OCI-M1 (cell line): ENCODE measurements around the gene RAB21.
A peak's percentile ranks its signal among the peaks of the same experiment; 100 is the strongest.

Experiments used
- DNase-seq: peaks from one replicate; lab custom pipeline; 2025; lab: John Stamatoyannopoulos, UW

The RAB21 gene, protein sequence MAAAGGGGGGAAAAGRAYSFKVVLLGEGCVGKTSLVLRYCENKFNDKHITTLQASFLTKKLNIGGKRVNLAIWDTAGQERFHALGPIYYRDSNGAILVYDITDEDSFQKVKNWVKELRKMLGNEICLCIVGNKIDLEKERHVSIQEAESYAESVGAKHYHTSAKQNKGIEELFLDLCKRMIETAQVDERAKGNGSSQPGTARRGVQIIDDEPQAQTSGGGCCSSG

DNA sequence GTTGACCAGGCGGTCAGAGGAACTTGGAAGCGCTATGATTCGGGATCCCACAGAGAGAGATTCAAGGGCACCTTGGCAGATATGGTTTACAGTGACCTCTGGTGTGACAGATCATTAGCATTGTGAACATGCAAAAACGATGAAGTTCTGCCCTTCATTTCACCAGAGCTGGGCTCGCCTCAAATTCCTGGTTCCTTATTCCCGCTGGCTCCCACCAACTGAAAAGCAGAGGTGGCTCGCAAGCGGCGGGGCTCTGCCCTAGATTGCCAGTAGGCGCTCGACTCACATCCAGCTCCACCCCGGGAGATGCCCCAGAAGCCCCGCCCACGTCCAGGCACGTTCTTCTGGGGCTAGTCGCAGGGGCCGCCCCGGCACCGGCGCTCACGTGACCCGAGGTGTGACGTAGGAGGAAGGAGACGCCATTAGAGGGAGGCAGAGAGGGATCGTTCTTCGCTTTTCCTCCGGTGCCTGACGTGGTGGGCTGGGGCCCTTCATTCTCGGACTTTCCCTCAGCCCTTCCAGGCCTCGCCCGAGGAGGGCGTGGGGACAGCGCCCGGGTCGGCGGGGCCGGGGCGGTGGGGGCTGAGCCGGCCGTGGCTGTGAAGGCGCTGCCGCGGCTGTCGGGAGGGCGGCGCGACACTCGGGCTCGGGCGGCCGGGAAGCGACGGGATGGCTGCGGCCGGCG lies at the start of gene RAB21:
TSS of gene RAB21 (plus strand) at position 403 of the 685 bp plus-strand sequence. CDS start at position 670, 267 bp downstream.
- DNase-seq, result peak; percentile 98

DNA sequence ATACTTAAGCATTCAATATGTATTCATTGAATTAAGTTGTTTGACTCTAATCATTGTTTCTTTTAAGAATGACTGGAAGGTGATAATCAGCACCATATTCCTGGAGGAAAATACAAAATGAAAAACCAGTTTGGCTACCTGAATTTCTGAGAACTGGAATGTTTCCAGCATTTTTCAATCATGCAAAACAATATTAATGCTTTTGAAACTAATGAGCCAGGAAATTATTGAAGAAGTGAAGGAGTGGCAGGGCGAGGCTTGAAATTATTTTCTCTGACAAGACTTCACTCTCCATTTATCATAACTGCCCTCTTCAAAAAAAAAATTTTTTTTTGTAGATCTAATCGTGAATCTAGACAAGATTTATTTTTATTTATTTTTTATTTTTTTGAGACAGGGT lies 49.7 kb upstream of the RAB21 start:
- DNase-seq, result no peak

DNA sequence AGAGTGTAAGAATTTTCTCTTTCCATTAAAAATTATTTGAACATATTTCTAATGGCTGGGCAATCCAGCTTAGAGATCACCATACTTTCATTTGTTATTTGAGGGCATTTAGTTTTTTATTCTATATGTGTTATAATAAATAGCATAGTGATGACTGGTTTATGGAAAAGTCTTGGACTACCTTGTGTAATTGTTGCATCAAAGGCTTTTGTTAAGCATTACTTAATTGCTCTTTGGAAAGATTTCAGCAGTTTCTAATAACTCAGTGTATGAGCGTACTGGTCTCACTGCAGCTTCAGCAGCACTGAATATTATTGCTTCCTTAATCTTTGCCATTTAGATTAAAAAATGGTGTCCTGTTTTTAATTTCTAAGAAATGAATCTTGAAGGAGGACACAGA lies 46.0 kb upstream of the RAB21 start:
- DNase-seq, result no peak

DNA sequence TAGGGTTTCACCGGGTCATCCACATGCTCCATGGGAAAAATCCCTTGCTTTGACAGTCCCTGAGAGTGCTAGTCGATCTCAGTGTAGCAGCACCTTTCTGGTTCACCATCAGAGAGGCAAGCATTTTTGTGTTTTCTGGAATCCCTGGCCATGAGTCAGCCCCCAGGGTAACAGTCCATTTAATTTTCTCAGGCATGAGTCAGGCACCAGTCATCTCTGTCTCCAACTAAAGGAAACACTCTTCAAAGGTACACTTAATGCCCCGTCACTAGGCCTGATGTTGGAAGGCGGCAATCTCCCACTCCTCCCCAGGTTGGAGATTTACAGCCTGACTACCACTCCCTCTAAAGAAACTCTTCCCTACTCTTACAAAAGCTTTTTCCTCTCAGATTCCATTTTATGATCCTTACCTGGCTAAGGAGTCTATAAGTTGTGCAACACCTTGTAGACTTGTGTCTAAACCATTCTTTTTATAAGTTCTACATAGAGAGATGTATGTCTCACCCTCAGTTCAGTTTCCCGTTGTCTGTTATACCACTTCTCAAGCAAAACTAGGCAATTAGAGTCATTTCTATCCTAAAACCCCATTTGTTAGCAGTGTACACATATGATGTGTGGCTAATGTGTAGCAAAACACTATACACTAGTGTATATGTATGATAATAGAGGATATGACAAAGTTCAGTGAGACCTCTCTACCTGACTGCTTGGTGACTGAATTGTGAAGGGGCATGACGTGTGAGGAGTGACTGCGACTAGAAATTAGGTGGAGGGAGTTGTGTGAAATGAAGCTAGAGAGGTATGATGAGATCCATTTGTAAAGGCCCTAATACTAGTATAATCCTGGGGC lies 44.2 kb upstream of the RAB21 start:
- no peak for DNase-seq

DNA sequence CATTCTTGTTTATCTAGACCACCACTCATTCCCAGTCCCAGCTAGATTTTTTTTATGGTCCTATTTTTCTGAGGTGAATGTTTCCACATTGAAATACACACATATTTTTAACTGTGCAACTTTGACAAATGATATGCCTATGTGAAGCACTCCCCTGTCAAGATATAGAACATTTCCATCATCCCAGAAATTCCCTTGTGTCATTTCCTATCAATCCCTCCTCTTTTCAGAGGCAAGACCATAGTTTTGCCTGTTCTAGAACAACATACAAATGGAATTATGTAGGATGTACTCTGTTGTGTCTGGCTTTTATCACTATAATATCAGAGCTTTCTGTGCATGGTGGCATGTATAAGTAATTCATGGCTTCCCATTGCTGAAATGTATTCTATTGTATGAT lies 36.1 kb upstream of the RAB21 start:
- DNase-seq, result no peak

DNA sequence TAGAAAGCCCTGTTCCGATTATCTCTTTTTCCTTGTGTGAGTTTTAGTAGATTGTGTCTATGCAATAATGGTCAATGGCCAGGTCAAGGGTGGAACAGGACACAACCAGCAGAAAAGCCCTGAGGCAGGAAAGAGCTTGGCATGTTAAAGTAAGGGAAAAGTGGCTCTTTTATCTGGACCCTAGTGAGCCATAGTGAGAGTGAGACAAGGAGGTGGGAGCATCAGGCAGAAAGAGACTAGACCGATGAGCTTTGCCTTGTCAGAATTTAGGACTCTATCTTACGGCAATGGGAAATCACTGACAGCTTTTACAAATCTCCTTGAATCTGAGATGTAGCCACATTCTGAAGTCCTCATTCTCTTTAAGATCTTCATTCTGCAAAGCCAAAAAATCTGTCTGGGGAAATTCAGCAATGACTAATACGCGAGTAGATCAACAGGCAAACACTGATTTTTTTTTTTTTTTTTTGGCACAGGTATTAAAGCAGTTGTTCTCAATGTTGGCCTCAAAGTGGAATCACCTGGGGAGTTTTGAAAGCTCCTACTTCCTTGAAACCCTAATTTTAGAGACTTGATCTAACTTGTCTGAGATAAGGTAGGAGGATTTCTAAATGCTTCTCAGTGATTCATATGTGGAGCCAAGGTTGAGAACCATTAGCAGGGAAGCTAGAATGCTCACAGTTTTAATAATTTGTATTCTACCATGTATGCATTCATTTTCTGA lies 34.9 kb upstream of the RAB21 start:
- no peak for DNase-seq

DNA sequence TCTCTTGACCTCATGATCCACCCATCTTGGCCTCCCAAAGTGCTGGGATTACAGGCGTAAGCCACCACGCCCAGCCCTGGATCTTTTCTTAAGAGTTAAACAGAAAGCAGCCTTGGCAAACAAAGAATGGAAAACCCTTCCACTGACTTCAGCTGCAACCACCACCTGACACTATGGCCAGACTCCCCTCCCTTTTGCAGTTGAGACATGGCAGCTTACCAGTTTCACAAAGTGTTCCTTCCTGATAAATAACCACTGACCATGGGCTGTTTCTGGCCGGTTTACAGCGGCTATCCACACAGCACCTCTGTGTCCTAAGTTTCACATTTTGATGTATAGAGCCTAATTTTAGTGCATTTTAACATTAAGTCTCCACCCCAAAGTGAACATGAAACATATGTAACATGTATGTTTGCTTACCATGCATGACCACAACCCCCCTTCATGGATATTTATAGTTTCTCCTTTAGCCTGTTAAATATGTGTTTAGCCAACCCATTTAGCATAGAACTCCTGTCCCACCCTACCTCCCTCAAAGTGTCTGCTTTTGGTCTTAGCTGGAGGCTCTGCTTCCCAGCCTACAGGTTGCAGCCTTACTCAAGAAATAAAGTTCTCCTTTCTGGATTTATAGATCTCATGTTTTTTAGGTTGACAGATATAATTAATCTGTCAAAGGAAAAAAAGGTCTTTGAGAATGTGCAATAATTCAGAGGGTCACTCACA lies 32.7 kb upstream of the RAB21 start:
- peak; percentile 91 for DNase-seq

DNA sequence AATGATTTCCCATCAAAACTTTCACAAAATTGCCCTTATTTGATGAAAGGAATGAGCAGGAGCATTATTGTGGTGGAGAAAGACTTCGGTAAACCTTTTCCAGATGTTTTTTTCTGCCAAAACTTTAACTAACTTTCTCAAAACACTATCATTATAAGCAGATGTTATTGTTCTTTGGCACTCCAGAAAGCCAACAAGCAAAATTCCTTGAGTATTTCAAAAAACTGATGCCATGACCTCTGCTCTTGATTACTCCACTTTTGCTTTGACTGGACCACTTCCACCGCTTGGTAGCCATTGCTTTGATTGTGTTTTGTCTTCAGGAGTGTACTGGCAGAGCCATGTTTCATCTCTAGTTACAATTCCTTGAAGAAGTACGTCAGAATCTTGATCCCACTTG lies 29.7 kb upstream of the RAB21 start:
- no peak for DNase-seq

DNA sequence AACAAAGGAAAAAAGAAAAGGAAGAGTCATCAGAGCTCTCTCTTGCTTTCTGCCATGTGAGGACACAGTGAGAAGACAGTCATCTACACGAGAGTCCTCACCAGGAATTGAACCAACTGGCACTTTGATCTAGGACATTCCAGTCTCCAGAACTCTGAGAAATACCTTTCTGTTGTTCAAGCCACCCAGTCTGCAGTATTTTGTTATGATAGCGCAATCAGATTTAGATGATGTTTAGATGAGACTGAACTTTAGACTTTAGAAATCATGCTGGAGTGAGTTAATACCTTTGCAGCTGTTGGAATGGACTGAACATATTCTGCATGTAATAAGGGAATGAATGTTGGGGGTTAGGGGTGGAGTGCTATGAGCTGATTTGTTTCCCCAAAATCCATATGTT lies 28.1 kb upstream of the RAB21 start:
- DNase-seq, result no peak

DNA sequence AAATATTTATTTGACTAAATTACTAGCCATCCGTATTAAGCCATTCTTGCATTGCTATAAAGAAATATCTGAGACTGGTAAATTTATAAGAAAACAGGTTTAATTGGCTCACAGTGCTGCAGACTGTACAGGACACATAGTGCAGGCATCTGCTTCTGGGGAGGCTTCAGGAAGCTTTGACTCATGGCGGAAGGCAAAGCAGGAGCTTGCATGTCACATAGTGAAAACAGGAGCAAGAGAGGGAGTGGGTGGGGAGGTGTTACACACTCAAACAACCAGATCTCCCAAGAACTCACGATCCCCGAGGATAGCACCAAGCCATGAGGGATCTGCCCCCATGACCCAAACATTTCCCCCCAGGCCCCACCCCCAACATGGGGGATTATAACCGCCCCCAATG lies 26.7 kb upstream of the RAB21 start:
- no peak for DNase-seq

DNA sequence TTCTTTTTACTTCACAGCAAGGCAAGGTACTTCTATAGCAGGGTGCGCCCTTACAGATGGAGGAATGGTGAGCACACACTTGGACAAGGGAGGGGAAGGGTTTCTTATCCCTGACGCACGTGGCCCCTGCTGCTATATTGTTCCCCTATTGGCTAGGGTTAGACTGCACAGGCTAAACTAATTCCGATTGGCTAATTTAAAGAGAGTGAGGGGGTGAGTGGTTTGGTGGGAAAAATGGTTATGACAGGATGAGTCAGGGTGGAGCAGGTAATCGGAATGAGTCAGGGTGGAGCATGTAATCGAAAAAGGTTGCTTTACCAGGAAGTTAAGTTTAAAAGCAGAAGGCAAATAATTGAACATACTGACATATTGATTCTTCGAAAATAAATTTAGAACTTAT lies 23.7 kb upstream of the RAB21 start:
- no peak for DNase-seq

DNA sequence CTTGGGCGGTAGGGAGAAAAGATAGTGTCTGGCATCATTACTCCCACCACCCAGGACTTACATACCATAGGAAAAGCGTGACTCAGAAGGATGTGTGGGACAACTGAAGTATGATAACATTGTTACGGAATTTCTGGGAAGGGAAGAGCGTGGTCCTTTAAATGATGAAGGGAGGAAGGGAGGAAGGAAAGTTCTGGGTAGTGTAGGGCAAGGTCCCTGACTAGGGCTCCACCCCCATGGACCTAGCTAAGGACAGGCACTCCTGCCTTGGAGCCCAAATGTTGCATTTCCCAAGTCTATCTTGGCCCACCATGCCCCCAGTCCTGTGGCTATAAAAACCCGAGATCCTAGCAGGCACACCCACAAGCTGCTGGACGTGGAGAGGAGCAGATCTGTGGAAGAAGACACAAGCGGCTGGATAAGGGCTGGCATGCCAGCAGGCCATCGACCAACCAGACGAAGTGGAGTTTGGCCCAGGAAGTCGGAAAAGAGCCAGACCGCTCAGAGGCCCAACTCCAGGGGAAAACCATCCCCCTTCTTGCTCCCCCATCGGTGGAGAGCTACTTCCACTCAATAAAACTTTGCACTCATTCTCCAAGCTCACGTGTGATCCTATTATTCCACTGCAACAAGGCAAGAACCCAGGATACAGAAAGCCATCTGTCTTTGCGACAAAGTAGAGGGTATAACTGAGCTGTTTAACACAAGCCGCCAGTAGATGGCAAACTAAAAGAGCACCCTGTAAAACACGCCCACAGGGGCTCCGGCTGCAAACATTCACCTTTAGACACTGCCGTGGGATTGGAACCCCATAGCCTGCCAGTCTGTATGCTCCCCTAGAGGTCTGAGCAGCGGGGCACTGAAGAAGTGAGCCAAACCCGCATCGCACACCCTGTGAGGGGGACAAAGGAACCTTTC lies 23.0 kb upstream of the RAB21 start:
- no peak for DNase-seq

DNA sequence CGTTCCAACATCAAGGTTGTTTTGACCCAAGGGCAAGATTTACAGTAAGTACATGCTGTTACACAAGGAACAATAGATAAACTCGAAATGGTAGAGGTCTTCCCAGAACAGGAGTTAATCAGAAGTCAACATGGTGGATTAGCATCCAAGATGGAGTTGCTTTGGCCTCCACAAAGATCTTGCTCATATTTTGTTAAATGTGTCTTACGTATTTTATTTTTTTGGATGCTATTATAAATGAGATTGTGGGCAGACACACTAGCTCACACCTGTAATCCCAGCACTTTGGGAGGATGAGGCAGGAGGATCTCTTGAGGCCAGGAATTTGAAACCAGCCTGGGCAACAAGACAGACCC lies 22.3 kb upstream of the RAB21 start:
- no peak for DNase-seq

DNA sequence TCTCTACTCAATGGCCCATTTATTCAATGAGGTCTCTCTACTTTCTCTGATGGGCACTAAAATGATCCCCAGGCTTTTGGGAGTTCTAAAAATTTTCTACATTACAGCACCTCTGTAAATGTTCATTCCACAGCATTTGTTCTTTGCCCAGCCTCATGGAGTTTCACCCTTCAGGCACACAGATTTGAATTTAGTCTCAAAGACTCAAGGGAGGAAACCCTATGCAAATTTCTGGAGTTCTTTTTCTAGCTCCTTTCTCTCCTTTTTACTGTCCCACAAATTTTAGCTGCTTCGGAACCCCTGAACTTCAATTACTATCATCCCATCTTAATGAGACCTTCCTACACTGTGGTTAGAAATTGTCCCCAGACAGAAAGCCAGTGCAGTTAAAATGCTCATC lies 17.5 kb upstream of the RAB21 start:
- DNase-seq, result no peak

DNA sequence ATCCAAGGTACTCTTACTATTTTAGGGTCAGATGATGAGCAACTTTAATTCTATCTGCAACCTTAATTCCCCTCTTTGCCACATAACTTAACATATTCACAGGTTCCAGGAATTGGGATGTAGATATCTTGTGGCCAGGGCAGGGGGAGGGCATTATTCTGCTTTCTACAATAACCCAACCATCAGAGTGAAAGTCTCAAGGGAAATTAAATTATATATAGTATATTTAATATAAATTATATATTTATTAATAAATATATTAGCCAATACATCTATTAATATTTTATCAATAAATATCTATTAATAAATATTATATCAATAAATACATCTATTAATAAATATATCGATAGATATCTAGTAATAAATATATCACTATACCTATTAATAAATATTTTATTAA lies 11.7 kb upstream of the RAB21 start:
- peak; percentile 15 for DNase-seq

DNA sequence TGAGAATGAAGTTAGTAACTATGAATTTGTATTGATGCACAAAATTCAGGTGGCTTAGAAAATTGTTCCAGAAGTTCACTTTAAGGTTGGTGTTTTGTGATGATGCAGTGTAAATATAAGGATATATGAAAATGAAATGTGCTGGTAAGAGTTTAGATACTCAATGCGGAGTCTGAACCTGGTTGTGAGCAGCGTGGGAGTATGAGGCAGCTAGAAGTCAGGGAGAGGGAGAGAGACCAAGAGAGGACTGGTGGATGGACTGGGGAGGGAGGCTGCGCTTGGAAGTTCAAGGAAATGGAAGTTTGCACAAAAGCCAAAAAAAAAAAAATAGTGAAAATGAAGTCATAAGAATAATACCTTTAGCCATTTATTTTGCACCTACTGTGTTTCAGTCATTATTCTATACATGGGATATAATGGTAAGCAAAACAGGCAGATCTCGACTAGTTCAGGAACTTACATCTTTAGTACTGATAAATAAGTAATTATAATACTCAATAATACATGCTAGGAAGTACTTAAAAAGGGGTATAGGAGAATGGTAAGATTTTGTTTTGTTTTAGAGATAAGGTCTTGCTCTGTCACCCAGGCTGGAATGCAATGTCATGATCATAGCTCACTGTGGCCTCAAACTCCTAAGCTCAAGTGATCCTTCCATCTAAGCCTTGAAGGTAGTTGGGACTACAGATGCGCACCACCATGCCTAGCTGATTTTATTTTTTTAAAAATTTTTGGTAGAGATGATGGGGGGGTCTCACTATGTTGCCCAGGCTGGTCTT lies 10.0 kb upstream of the RAB21 start:
- peak; percentile 38 for DNase-seq

DNA sequence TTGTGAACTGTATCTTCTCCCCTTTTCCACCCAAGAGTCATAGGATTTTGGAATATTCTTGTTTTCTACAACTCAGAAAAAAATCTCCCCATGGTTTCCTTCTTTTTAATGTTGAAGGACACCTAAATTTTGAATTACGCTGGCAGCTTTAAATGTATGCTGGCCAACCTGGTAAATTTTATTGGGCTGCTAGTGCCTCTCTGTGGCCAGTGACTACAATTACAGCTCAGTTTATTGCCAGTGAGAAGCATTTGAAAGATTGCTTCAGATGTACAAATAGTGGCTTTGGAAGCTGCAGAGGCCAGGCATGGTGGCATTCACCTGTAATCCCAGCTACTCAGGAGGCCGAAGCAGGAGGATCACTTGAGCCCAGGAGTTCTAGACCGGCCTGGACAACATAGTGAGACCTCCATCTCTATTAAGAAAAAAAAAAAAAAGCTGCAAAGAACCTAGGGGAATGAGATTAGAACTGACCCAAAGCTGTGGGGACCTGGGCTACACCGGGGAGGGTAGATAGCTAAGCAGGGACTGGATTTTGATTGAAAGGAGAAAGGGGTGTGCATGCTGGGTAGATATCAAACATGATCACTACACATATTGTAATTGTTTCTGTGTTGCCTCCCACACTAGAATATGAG lies 7.6 kb upstream of the RAB21 start:
- peak; percentile 86 for DNase-seq

DNA sequence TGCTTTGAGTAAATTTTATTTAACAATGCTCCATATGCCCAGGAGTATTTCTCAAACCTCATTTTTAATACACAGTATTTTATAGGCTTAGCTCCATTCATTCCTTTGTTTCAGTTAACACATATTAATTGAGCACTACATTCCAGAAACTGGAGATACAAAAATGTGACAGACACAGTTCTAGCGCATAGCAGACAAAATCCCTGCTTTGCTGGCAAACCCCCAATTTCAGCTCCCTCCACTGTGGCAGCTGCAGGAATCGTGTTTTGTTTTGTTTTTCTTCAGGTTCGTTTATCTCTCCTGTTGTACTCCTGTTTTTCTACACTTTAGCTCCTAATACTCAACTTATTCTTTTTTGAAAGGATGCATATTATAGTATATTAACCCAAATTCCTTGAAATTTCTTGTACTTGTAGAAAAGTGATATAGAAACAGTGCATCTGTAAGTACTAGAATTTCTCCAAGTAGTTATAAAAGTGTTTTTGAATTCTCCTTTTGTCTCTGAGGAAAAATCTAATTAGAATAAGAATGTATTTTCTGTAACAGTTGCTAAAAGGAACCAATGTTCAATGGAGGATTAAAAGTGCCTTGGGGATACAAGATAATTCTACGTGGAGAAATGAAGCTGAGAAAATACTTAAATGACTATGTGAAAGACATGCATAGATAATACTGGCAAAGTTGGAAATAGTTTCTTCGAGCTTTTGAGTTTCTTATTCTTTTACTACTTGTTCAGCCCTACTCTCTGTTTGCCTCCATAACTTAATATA lies 6.4 kb upstream of the RAB21 start:
- DNase-seq, result no peak

DNA sequence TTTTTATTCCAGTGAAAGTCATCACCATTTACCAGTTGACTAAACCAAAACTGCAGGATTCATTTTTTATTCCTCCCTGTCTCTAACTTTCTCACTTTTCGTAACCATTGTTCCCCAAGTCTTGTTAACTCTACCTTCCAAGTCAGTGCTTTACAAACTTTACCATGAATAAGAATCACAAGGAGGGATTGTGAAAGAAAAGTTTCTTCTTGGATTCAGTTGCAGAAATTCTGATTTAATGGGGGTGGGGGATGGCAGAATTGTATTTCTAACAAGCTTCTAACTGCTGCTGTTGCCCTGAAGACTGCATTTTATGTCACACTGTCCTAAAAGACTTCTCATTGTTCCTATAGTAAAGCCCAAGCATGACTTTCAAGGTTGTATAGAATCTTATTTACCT lies 5.0 kb upstream of the RAB21 start:
- peak; percentile 33 for DNase-seq
